Measurements from ENCODE around the gene CRMP1. TPM values are rescaled to one million over a fixed set of nuclear protein-coding genes. Genes with fewer than 3 reads are reported as not detected.

CRMP1 gene
- total RNA-seq, 4 donors from 2014 or later, result 0.63 to 3.0 (median 0.81) TPM; not detected in 1

DNA sequence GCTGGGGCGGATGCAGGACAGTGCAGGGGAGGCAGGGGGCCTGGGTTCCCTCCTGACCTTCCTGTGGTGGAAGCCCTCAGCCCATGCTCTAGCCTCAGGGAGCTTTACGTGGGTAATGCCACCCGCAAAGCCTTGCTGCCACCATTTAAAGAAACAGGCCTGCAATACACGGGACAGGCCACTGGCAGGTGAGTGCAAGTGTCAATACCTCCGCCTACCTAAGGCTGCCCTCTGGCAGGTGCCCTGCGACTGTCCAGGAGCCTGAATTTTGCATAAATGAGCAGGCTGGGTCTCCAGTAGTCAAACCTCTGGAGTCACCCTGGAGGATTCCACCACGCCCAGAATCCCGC is 5.9 kb downstream of the CRMP1 start:
- H3K27me3 ChIP-seq, result peaks cover 30% of the 10 kb centered on the region
- 30 to 100% methylated on average over 1 to 4 of the region's 8 CpGs for WGBS, 2 donors

DNA sequence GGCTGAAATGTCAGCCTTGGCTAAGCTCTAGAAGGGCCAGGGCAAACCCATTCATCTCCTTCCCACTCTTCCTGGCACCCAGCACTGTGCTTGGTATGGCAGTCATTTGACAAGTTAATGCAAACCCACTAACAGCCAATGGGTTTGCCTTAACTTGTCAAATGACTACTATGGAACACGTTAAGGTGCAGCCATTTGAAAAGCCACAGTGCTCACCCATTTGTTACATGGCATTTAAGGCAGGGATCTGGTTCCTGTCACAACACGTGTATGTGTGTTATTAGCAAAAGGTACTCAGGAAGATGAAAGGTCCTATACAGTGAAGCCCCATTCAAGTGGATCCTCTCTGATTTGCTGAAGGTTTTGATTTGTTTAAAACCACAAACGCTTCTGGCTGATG is 7.2 kb downstream of the CRMP1 start:
- intact Hi-C loops (cut with DNase I), result no loop called here
- H3K27ac ChIP-seq, result no peak overlapping the region
- peaks cover 10 to 11% of the 10 kb centered on the region in 2 donors for H3K4me1 ChIP-seq
- H3K9me3 ChIP-seq, result no peaks in the 10 kb centered on the region
- no peaks in the 10 kb centered on the region for H3K36me3 ChIP-seq
- 54 to 63% methylated on average over 3 of the region's 3 CpGs for WGBS, 2 donors
- no peak for DNase-seq
- H3K4me3 ChIP-seq (replicated peaks in 1 of 3), result no peak overlapping the region
- TF ChIP-seq CTCF (IDR thresholded peaks at IDR 0.05) (no peak), POLR2A (IDR thresholded peaks at IDR 0.05) (no peak)
- H3K27me3 ChIP-seq, result peaks cover 23% of the 10 kb centered on the region

More for the DNA sequence above, 5.9 kb downstream of the CRMP1 start:
- DNase-seq, result no peak
- peak overlapping the region in 1 of 3 donors; percentile 29 for H3K4me3 ChIP-seq (replicated peaks in 1 of 3)
- no peak for TF ChIP-seq POLR2A (IDR thresholded peaks at IDR 0.05)
- no peak for TF ChIP-seq CTCF (IDR thresholded peaks at IDR 0.05)
- no peak overlapping the region for H3K27ac ChIP-seq
- H3K9me3 ChIP-seq, result no peaks in the 10 kb centered on the region
- no peaks in the 10 kb centered on the region for H3K36me3 ChIP-seq
- intact Hi-C loops (cut with DNase I), result no loop called here
- H3K4me1 ChIP-seq, result peaks cover 10 to 11% of the 10 kb centered on the region in 2 donors

DNA sequence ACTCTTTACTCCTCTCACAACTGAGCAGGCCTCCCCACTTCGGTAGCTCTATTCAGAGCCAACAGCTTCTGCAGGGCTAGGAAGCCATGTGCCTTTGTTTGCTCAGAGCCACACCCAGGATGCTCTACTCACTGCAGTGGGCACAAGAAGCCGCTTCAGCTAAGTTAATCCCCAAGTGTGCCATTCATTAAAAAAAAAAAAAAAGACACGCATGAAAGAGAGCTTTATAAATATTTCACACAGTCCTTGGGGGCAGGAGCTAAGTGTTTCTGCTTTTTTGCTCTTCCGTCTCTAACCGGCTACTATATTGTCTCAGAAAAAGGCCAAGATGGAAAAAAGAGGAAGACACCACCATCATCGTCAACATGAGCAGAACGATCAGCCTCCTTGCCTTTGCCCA is 8.1 kb downstream of the CRMP1 start:
- Histone ChIP-seq H3K36me3 (no peaks in the 10 kb centered on the region), H3K27me3 (peaks cover 14% of the 10 kb centered on the region), H3K9me3 (no peaks in the 10 kb centered on the region), H3K4me1 (peaks cover 7 to 10% of the 10 kb centered on the region in 2 donors), H3K27ac (no peak overlapping the region), H3K4me3 (replicated peaks in 1 of 3) (no peak overlapping the region)
- DNase-seq, result no peak
- TF ChIP-seq POLR2A (IDR thresholded peaks at IDR 0.05) (no peak), CTCF (IDR thresholded peaks at IDR 0.05) (no peak)
- WGBS, 2 donors, result 69 to 70% methylated on average over 7 of the region's 7 CpGs
- intact Hi-C loops (cut with DNase I), result no loop called here

- no peaks in the 10 kb centered on the region for H3K36me3 ChIP-seq
- no peak for TF ChIP-seq POLR2A (IDR thresholded peaks at IDR 0.05)
- TF ChIP-seq CTCF (IDR thresholded peaks at IDR 0.05), result no peak
- H3K4me3 ChIP-seq (replicated peaks in 1 of 3), result no peak overlapping the region
- intact Hi-C loops (cut with DNase I), result no loop called here
- H3K27ac ChIP-seq, result no peak overlapping the region
- H3K4me1 ChIP-seq, result peaks cover 7 to 10% of the 10 kb centered on the region in 2 donors
- no peak for DNase-seq
- no peaks in the 10 kb centered on the region for H3K9me3 ChIP-seq
- H3K27me3 ChIP-seq, result peaks cover 11% of the 10 kb centered on the region
- WGBS, 2 donors, result 73 to 75% methylated on average over 1 of the region's 1 CpG
Observed at GRCh38 chr4:5883916-5884315, 9.0 kb downstream of the CRMP1 start.

GRCh38 chr4:5882947-5883346 is 9.9 kb downstream of the CRMP1 start:
- no peak for TF ChIP-seq POLR2A (IDR thresholded peaks at IDR 0.05)
- TF ChIP-seq CTCF (IDR thresholded peaks at IDR 0.05), result no peak
- H3K4me1 ChIP-seq, result peaks cover 7% of the 10 kb centered on the region in 2 donors
- DNase-seq, result no peak
- 76 to 80% methylated on average over 3 of the region's 3 CpGs for WGBS, 2 donors
- H3K4me3 ChIP-seq (replicated peaks in 1 of 3), result no peak overlapping the region
- intact Hi-C loops (cut with DNase I), result no loop called here
- H3K27ac ChIP-seq, result no peak overlapping the region
- peaks cover 7% of the 10 kb centered on the region for H3K27me3 ChIP-seq
- no peaks in the 10 kb centered on the region for H3K36me3 ChIP-seq
- H3K9me3 ChIP-seq, result no peaks in the 10 kb centered on the region

Data from thyroid gland (tissue), 4 donors.